OCI-LY3 (cell line): ENCODE measurements around the gene KCNC3.
"Not testable (repeated sequence)": the region's sequence is repeated elsewhere in the genome, so short reads cannot be mapped to it uniquely, and the experiment has no call there.

ENCODE experiments used
- CTCF ChIP-seq: fragments of 200-600, 300-600 bp; sonication (generic); IDR thresholded peaks from 2 replicates; pipeline ENCODE4 v1.5.1; 2014; ENCODE audit warnings: antibody characterized with exemption, low read length, low read depth
- EZH2phosphoT487 ChIP-seq: fragments of 200-600 bp; shearing (Covaris generic); IDR thresholded peaks from 2 replicates; pipeline ENCODE4 v1.6.1; 2018; ENCODE audit warnings: antibody characterized with exemption, mixed run types, low read depth

GRCh38 chr19:50353487-50353880, 24.3 kb upstream of the KCNC3 start:
- TF ChIP-seq CTCF, EZH2phosphoT487: not testable (repeated sequence)
